ENCODE data around the gene KRTAP4-5.
"Not testable (repeated sequence)": the region's sequence is repeated elsewhere in the genome, so short reads cannot be mapped to it uniquely, and the experiment has no call there.

Gene KRTAP4-5

GRCh38 chr17:41145261-41145660 is 4.4 kb downstream of the KRTAP4-5 start:
- FAIRE-seq, result no peak

- no peak for FAIRE-seq
These were observed 4.8 kb downstream of the KRTAP4-5 start for GRCh38 chr17:41144846-41145245.

GRCh38 chr17:41141361-41141760 is 8.3 kb downstream of the KRTAP4-5 start:
- FAIRE-seq, result no peak

GRCh38 chr17:41140360-41141131 is 9.1 kb downstream of the KRTAP4-5 start, which contains the start of gene KRTAP4-6:
Gene KRTAP4-6, minus strand, starts transcription at chr17:41140544. Its CDS starts 57 bp downstream, at chr17:41140487.
- FAIRE-seq, result no peak

- FAIRE-seq, result not testable (repeated sequence)
These were observed 9.8 kb downstream of the KRTAP4-5 start for GRCh38 chr17:41139865-41140264.

- no peak for FAIRE-seq
These were observed 15.5 kb downstream of the KRTAP4-5 start for GRCh38 chr17:41133880-41134735.

GRCh38 chr17:41131979-41132378 is 17.6 kb downstream of the KRTAP4-5 start:
- FAIRE-seq, result no peak

GRCh38 chr17:41127371-41127770 is 22.3 kb downstream of the KRTAP4-5 start:
- FAIRE-seq, result no peak

- no peak for FAIRE-seq
These were observed 23.2 kb downstream of the KRTAP4-5 start for GRCh38 chr17:41126412-41126811.

GRCh38 chr17:41125064-41125463 is 24.6 kb downstream of the KRTAP4-5 start:
- FAIRE-seq, result no peak

GRCh38 chr17:41123991-41124371 is 25.6 kb downstream of the KRTAP4-5 start, which contains the start of gene KRTAP4-12:
Gene KRTAP4-12, minus strand, starts transcription at chr17:41124182. Its CDS starts 60 bp downstream, at chr17:41124122.
- not testable (repeated sequence) for FAIRE-seq

GRCh38 chr17:41123292-41123990 is 26.2 kb downstream of the KRTAP4-5 start:
- FAIRE-seq, result not testable (repeated sequence)

GRCh38 chr17:41121742-41122141 is 27.9 kb downstream of the KRTAP4-5 start:
- FAIRE-seq, result no peak

GRCh38 chr17:41119696-41120690 is 29.6 kb downstream of the KRTAP4-5 start:
- FAIRE-seq, result peak; percentile 95

GRCh38 chr17:41118721-41119120 is 30.9 kb downstream of the KRTAP4-5 start:
- no peak for FAIRE-seq

- not testable (repeated sequence) for FAIRE-seq
These were observed 31.7 kb downstream of the KRTAP4-5 start, which contains the start of gene KRTAP4-11 for GRCh38 chr17:41117846-41118386. Gene KRTAP4-11, minus strand, starts transcription at chr17:41118373. Its CDS starts 58 bp downstream, at chr17:41118315.

GRCh38 chr17:41116297-41116696 is 33.3 kb downstream of the KRTAP4-5 start:
- no peak for FAIRE-seq

GRCh38 chr17:41111151-41111885 is 38.3 kb downstream of the KRTAP4-5 start:
- FAIRE-seq, result no peak

- FAIRE-seq, result not testable (repeated sequence)
These were observed 40.8 kb downstream of the KRTAP4-5 start for GRCh38 chr17:41108728-41109386.

- no peak for FAIRE-seq
These were observed 41.6 kb downstream of the KRTAP4-5 start for GRCh38 chr17:41107941-41108450.
